HL-60 (cell line): ENCODE data around the gene CCDC187.

Experiments used
- DNase-seq, 2 experiments: peaks; one replicate each; pipeline ENCODE4 v3.0.0-alpha.2; 2010 to 2020; ENCODE audit warnings: low read depth in 1 of 2, low spot score in 1 of 2
- H3K27ac ChIP-seq: fragments of 250-450 bp; sonication (Bioruptor Pico); replicated peaks from 2 replicates; pipeline ENCODE4 v1.5.1; 2020; ENCODE audit warnings: mild to moderate bottlenecking, moderate library complexity
- H3K27me3 ChIP-seq: fragments of 250-450 bp; sonication (Bioruptor Pico); 2 replicates; pipeline ENCODE4 v1.5.1; 2021; ENCODE audit warnings: mild to moderate bottlenecking, moderate library complexity; ENCODE audit not compliant: insufficient read depth, poor library complexity, severe bottlenecking
- H3K4me3 ChIP-seq: replicated peaks from 2 replicates; pipeline ENCODE4 v1.5.1; 2011; ENCODE audit warnings: mild to moderate bottlenecking, control low read depth, low read length; ENCODE audit not compliant: insufficient read depth
- CTCF ChIP-seq: IDR thresholded peaks from one replicate; pipeline ENCODE4 v1.5.1; 2011; ENCODE audit warnings: low read length, control low read depth, inconsistent platforms; ENCODE audit not compliant: insufficient read depth
- GABPA ChIP-seq: IDR thresholded peaks from 2 replicates; pipeline ENCODE4 v1.6.1; 2012; ENCODE audit warnings: low read depth
- POLR2AphosphoS5 ChIP-seq: IDR thresholded peaks from 2 replicates; pipeline ENCODE4 v1.6.1; 2012; ENCODE audit warnings: low read depth
- SPI1 ChIP-seq: IDR thresholded peaks from 2 replicates; pipeline ENCODE4 v1.6.1; 2012; ENCODE audit warnings: low read depth, mild to moderate bottlenecking, borderline replicate concordance
- TF ChIP-seq, protein P1 (sequence below): IDR thresholded peaks from 2 replicates; pipeline ENCODE4 v1.6.1; 2012; ENCODE audit warnings: low read depth; ENCODE audit not compliant: insufficient replicate concordance

CCDC187 gene

GRCh38 chr9:136292026-136292538, 11.8 kb downstream of the CCDC187 start:
- Histone ChIP-seq H3K27ac (no peak overlapping the region), H3K4me3 (no peak overlapping the region), H3K27me3 (peaks cover 3% of the 10 kb centered on the region)
- no peak for DNase-seq
- no peak for TF ChIP-seq SPI1
- no peak for TF ChIP-seq GABPA
- TF ChIP-seq CTCF = no peak

DNA sequence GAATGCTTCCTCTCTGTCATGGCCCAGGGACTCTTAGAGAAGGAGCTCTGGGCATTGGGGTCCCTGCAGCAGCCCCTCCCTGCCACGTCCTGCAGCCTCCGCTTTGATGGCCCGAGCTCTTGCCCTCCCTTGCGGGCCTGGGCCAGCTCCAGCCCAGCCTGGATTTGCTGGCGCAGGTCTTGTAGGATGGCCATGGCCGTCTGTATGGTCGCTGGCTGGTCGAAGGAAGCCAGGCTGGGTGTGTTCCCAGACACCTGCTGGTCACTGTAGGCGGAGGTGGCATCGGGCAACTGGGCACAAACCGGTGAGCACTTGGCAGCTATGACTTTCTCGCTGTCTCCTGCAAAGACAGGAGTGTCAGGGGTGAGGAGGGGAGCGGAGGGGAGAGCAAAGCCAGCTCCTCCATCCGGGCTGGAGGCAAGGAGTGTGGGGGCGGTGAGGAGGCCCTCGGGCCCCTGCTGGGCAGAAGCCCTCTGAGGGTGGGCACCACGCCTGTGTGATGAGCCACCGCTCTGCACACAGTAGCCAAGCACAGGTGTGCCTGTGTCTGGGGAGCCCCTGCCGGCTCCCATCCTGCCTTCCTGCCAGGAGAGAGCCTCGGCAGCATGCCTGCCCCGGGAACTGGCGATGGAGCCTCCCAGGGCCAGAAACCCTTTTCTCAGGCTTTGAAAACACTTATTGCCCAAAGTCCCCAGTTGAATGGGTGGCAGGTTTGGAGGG, 12.4 kb downstream of the CCDC187 start:
- Histone ChIP-seq H3K27me3 (peaks cover 5% of the 10 kb centered on the region), H3K4me3 (no peak overlapping the region), H3K27ac (no peak overlapping the region)
- TF ChIP-seq CTCF = no peak
- no peak for TF ChIP-seq GABPA
- no peak for TF ChIP-seq SPI1
- TF ChIP-seq POLR2AphosphoS5 = no peak
- TF ChIP-seq, protein P1, sequence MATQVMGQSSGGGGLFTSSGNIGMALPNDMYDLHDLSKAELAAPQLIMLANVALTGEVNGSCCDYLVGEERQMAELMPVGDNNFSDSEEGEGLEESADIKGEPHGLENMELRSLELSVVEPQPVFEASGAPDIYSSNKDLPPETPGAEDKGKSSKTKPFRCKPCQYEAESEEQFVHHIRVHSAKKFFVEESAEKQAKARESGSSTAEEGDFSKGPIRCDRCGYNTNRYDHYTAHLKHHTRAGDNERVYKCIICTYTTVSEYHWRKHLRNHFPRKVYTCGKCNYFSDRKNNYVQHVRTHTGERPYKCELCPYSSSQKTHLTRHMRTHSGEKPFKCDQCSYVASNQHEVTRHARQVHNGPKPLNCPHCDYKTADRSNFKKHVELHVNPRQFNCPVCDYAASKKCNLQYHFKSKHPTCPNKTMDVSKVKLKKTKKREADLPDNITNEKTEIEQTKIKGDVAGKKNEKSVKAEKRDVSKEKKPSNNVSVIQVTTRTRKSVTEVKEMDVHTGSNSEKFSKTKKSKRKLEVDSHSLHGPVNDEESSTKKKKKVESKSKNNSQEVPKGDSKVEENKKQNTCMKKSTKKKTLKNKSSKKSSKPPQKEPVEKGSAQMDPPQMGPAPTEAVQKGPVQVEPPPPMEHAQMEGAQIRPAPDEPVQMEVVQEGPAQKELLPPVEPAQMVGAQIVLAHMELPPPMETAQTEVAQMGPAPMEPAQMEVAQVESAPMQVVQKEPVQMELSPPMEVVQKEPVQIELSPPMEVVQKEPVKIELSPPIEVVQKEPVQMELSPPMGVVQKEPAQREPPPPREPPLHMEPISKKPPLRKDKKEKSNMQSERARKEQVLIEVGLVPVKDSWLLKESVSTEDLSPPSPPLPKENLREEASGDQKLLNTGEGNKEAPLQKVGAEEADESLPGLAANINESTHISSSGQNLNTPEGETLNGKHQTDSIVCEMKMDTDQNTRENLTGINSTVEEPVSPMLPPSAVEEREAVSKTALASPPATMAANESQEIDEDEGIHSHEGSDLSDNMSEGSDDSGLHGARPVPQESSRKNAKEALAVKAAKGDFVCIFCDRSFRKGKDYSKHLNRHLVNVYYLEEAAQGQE = no peak
- DNase-seq = no peak

GRCh38 chr9:136290508-136291000, 13.3 kb downstream of the CCDC187 start:
- H3K27me3 ChIP-seq = peaks cover 5% of the 10 kb centered on the region
- TF ChIP-seq, protein P1 = no peak
- no peak for TF ChIP-seq GABPA
- TF ChIP-seq CTCF = no peak
- TF ChIP-seq SPI1 = no peak
- no peak for TF ChIP-seq POLR2AphosphoS5
- no peak for DNase-seq

More at GRCh38 chr9:136290508-136291000, 13.3 kb downstream of the CCDC187 start:
- Histone ChIP-seq H3K27ac (no peak overlapping the region), H3K4me3 (no peak overlapping the region)
